Mesenchymal stem cell (in vitro differentiated cells and primary cell): ENCODE results near the gene LRP1B. TPM values are rescaled to one million over a fixed set of nuclear protein-coding genes. Genes with fewer than 3 reads are reported as not detected.
A peak's percentile ranks its signal among the peaks of the same experiment; 100 is the strongest.

ENCODE experiments used
- DNase-seq: peaks from one replicate; pipeline ENCODE4 v3.0.0-alpha.2; 2013
- H2AFZ ChIP-seq: one replicate; pipeline ENCODE4 v1.6.1; 2013; ENCODE audit warnings: low read depth, mild to moderate bottlenecking, control low read depth, inconsistent platforms, low read length, moderate library complexity
- H2AK5ac ChIP-seq: 2 replicates; pipeline ENCODE4 v1.6.1; 2013; ENCODE audit warnings: low read length, moderate library complexity, mild to moderate bottlenecking, inconsistent platforms; ENCODE audit not compliant: severe bottlenecking
- H2BK120ac ChIP-seq: one replicate; pipeline ENCODE4 v1.6.1; 2013; ENCODE audit warnings: low read depth, mild to moderate bottlenecking, inconsistent platforms, low read length, moderate library complexity
- H2BK12ac ChIP-seq, 2 experiments: one replicate each; pipeline ENCODE4 v1.6.1; 2013; ENCODE audit warnings: inconsistent platforms in 2 of 2, low read length in 2 of 2, mild to moderate bottlenecking in 2 of 2, moderate library complexity in 2 of 2, control low read depth in 1 of 2
- H2BK15ac ChIP-seq: one replicate; pipeline ENCODE4 v1.6.1; 2013; ENCODE audit warnings: mild to moderate bottlenecking, low read depth, inconsistent platforms; ENCODE audit not compliant: poor library complexity, severe bottlenecking
- H2BK5ac ChIP-seq: 2 replicates; pipeline ENCODE4 v1.6.1; 2013; ENCODE audit warnings: low read depth, mild to moderate bottlenecking, low read length, control low read depth, inconsistent platforms; ENCODE audit not compliant: poor library complexity, severe bottlenecking
- H3K14ac ChIP-seq, 2 experiments: one replicate each; pipeline ENCODE4 v1.6.1; 2013; ENCODE audit warnings: inconsistent platforms in 2 of 2, low read length in 2 of 2, control low read depth in 1 of 2, mild to moderate bottlenecking in 1 of 2, moderate library complexity in 1 of 2
- H3K18ac ChIP-seq, 2 experiments: one replicate each; pipeline ENCODE4 v1.6.1; 2013; ENCODE audit warnings: inconsistent platforms in 2 of 2, low read length in 2 of 2, control low read depth in 1 of 2, low read depth in 1 of 2, mild to moderate bottlenecking in 1 of 2
- H3K23ac ChIP-seq, 2 experiments: one replicate each; pipeline ENCODE4 v1.6.1; 2013; ENCODE audit warnings: inconsistent platforms in 2 of 2, low read length in 2 of 2, mild to moderate bottlenecking in 2 of 2, moderate library complexity in 2 of 2, control low read depth in 1 of 2
- H3K27ac ChIP-seq: 2 replicates; pipeline ENCODE4 v1.5.1; 2013; ENCODE audit warnings: mild to moderate bottlenecking, moderate library complexity, low read length, control low read depth, inconsistent platforms; ENCODE audit not compliant: poor library complexity, severe bottlenecking
- H3K27me3 ChIP-seq, 2 experiments: 2 replicates each; pipeline versions ENCODE4 v1.6.1 to v1.7.0; 2013; ENCODE audit warnings: low read length in 2 of 2, mild to moderate bottlenecking in 2 of 2, moderate library complexity in 2 of 2, control low read depth in 1 of 2, inconsistent platforms in 1 of 2; ENCODE audit not compliant: control insufficient read depth in 1 of 2, insufficient read depth in 1 of 2
- H3K36me3 ChIP-seq, 2 experiments: 2 replicates each; pipeline versions ENCODE4 v1.6.1 to v1.7.0; 2013; ENCODE audit warnings: low read length in 2 of 2, control low read depth in 1 of 2, inconsistent platforms in 1 of 2, low read depth in 1 of 2, mild to moderate bottlenecking in 1 of 2; ENCODE audit not compliant: insufficient read depth in 2 of 2, control insufficient read depth in 1 of 2
- H3K4ac ChIP-seq, 2 experiments: one replicate each; pipeline ENCODE4 v1.6.1; 2013; ENCODE audit warnings: inconsistent platforms in 2 of 2, low read length in 2 of 2, mild to moderate bottlenecking in 2 of 2, moderate library complexity in 2 of 2, control low read depth in 1 of 2, low read depth in 1 of 2
- H3K4me1 ChIP-seq: 2 replicates; pipeline ENCODE4 v1.6.1; 2013; ENCODE audit warnings: low read depth, low read length, control low read depth; ENCODE audit not compliant: control insufficient read depth, insufficient read depth
- H3K4me2 ChIP-seq: 2 replicates; pipeline ENCODE4 v1.6.1; 2013; ENCODE audit warnings: low read length, mild to moderate bottlenecking, inconsistent platforms; ENCODE audit not compliant: poor library complexity, severe bottlenecking
- H3K4me3 ChIP-seq, 2 experiments: 2 replicates each; pipeline versions ENCODE4 v1.5.1 to v1.7.0; 2013; ENCODE audit warnings: low read length in 2 of 2, mild to moderate bottlenecking in 2 of 2, control low read depth in 1 of 2, low read depth in 1 of 2; ENCODE audit not compliant: insufficient read depth in 1 of 2
- H3K79me1 ChIP-seq: replicated peaks from 2 replicates; pipeline ENCODE4 v1.6.1; 2013; ENCODE audit warnings: mild to moderate bottlenecking, control low read depth, low read length, inconsistent platforms; ENCODE audit not compliant: poor library complexity, severe bottlenecking
- H3K9ac ChIP-seq: 2 replicates; pipeline ENCODE4 v1.7.0; 2013; ENCODE audit warnings: mild to moderate bottlenecking, low read length, moderate library complexity
- H3K9me3 ChIP-seq: 2 replicates; pipeline ENCODE4 v1.7.0; 2013; ENCODE audit warnings: mild to moderate bottlenecking, low read length; ENCODE audit not compliant: control insufficient read depth
- H4K8ac ChIP-seq: one replicate; pipeline ENCODE4 v1.6.1; 2013; ENCODE audit warnings: inconsistent platforms, mild to moderate bottlenecking, low read length, moderate library complexity
- H4K91ac ChIP-seq: one replicate; pipeline ENCODE4 v1.6.1; 2013; ENCODE audit warnings: mild to moderate bottlenecking, low read length, inconsistent platforms
- WGBS: methylation state at CpG from one replicate; pipeline ENCODE4 v1.1.7; 2013; ENCODE audit warnings: mixed read lengths; 5-methylcytosine and 5-hydroxymethylcytosine counted together
- polyA plus RNA-seq, 2 experiments: library from polyadenylated mRNA; stranded (reverse); fragments of 200-250 nt; gene quantifications; one replicate each; pipeline ENCODE4 v1.2.3, GENCODE V29; 2013

The LRP1B gene
- polyA plus RNA-seq (2013, experiment 1 of 2), result 0.65 TPM
- 0.56 TPM for polyA plus RNA-seq (2013, experiment 2 of 2)

GRCh38 chr2:142131010-142131669 is at the start of gene LRP1B:
LRP1B (minus strand) TSS chr2:142131016; CDS start chr2:142130729, 287 bp downstream.
- WGBS, result 0% methylated on average over 13 of the region's 21 CpGs
- Histone ChIP-seq H3K4me2 (peak within 1 kb of the TSS; percentile 66), H3K4me3 (peak within 1 kb of the TSS; percentile 67 to 81), H2BK120ac (peak within 1 kb of the TSS; percentile 54), H3K4me1 (peaks cover 3% of the 10 kb centered on the region), H3K9me3 (no peaks in the 10 kb centered on the region), H3K79me1 (peaks cover 1% of the 10 kb centered on the region), H3K14ac (peak within 1 kb of the TSS in 1 of 2 experiments; percentile 76), H3K4ac (peak within 1 kb of the TSS in 1 of 2 experiments; percentile 21), H4K8ac (peak within 1 kb of the TSS; percentile 56), H3K9ac (peak within 1 kb of the TSS; percentile 59), H3K23ac (no peak within 1 kb of the TSS), H3K18ac (peak within 1 kb of the TSS; percentile 64 to 70), H4K91ac (peak within 1 kb of the TSS; percentile 18), H2AK5ac (no peak within 1 kb of the TSS), H3K27me3 (peaks cover 0 to 33% of the 10 kb centered on the region in 2 experiments), H3K27ac (peak within 1 kb of the TSS; percentile 61), H2BK12ac (peak within 1 kb of the TSS; percentile 12 to 62), H2AFZ (peak within 1 kb of the TSS; percentile 72), H2BK15ac (no peak within 1 kb of the TSS), H3K36me3 (no peaks in the 10 kb centered on the region), H2BK5ac (no peak within 1 kb of the TSS)
- peak; percentile 73 for DNase-seq

GRCh38 chr2:142179686-142180085 is 48.9 kb upstream of the LRP1B start:
- Histone ChIP-seq H3K9me3 (no peaks in the 10 kb centered on the region), H3K27me3 (no peaks in the 10 kb centered on the region), H2BK120ac (no peak overlapping the region), H2AFZ (no peak overlapping the region), H4K8ac (no peak overlapping the region), H3K4me3 (no peak overlapping the region), H3K27ac (no peak overlapping the region), H3K9ac (no peak overlapping the region), H3K18ac (no peak overlapping the region), H3K79me1 (no peaks in the 10 kb centered on the region), H4K91ac (no peak overlapping the region), H3K23ac (no peak overlapping the region), H3K36me3 (no peaks in the 10 kb centered on the region), H3K4me1 (no peaks in the 10 kb centered on the region), H2BK12ac (no peak overlapping the region), H2BK5ac (no peak overlapping the region), H3K4me2 (no peak overlapping the region), H2BK15ac (no peak overlapping the region), H3K4ac (no peak overlapping the region), H2AK5ac (no peak overlapping the region), H3K14ac (no peak overlapping the region)
- 79% methylated on average over 1 of the region's 1 CpG for WGBS
- DNase-seq, result peak; percentile 16

DNA sequence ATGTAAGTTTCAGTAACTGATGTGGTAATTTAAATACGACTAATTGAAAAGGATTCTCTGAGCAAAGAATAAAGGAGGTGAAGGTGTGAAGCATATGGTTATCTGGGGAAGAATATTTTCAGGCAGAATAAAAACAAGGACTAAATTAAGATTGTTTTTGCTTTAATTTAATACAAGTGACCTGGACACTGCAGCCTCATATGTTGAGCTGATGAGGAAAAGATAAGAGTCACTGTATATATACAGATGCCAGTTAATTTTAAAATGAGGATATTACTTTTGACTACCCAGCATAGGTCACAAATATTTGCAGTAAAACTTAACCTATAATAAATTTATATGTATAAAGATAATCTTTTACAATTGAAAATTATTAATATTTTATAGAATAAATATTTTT is 47.8 kb upstream of the LRP1B start:
- Histone ChIP-seq H3K4me3 (no peak overlapping the region), H3K23ac (no peak overlapping the region), H4K8ac (no peak overlapping the region), H3K79me1 (no peaks in the 10 kb centered on the region), H2BK120ac (no peak overlapping the region), H3K9ac (no peak overlapping the region), H3K9me3 (no peaks in the 10 kb centered on the region), H3K27me3 (no peaks in the 10 kb centered on the region), H3K27ac (no peak overlapping the region), H2AK5ac (no peak overlapping the region), H3K14ac (no peak overlapping the region), H3K18ac (no peak overlapping the region), H4K91ac (no peak overlapping the region), H3K36me3 (no peaks in the 10 kb centered on the region), H3K4ac (no peak overlapping the region), H2BK5ac (no peak overlapping the region), H3K4me1 (no peaks in the 10 kb centered on the region), H2AFZ (no peak overlapping the region), H3K4me2 (no peak overlapping the region), H2BK15ac (no peak overlapping the region), H2BK12ac (no peak overlapping the region)
- no peak for DNase-seq
- 100% methylated on average over 1 of the region's 1 CpG for WGBS

GRCh38 chr2:142176941-142177340 is 46.1 kb upstream of the LRP1B start:
- H3K14ac ChIP-seq, result no peak overlapping the region
- WGBS, result 86% methylated on average over 1 of the region's 1 CpG

More at GRCh38 chr2:142176941-142177340, 46.1 kb upstream of the LRP1B start:
- Histone ChIP-seq H3K9me3 (no peaks in the 10 kb centered on the region), H3K4me1 (no peaks in the 10 kb centered on the region), H3K18ac (no peak overlapping the region), H3K4me2 (no peak overlapping the region), H3K9ac (no peak overlapping the region), H2BK15ac (no peak overlapping the region), H3K27ac (no peak overlapping the region), H2BK120ac (no peak overlapping the region), H2BK12ac (no peak overlapping the region), H4K91ac (no peak overlapping the region), H3K23ac (no peak overlapping the region), H2AFZ (no peak overlapping the region), H3K36me3 (no peaks in the 10 kb centered on the region), H3K27me3 (no peaks in the 10 kb centered on the region), H4K8ac (no peak overlapping the region), H2BK5ac (no peak overlapping the region), H3K4ac (no peak overlapping the region), H3K4me3 (no peak overlapping the region), H2AK5ac (no peak overlapping the region), H3K79me1 (no peaks in the 10 kb centered on the region)
- no peak for DNase-seq
